ENCODE data around the gene SLC4A9.

Gene SLC4A9

DNA sequence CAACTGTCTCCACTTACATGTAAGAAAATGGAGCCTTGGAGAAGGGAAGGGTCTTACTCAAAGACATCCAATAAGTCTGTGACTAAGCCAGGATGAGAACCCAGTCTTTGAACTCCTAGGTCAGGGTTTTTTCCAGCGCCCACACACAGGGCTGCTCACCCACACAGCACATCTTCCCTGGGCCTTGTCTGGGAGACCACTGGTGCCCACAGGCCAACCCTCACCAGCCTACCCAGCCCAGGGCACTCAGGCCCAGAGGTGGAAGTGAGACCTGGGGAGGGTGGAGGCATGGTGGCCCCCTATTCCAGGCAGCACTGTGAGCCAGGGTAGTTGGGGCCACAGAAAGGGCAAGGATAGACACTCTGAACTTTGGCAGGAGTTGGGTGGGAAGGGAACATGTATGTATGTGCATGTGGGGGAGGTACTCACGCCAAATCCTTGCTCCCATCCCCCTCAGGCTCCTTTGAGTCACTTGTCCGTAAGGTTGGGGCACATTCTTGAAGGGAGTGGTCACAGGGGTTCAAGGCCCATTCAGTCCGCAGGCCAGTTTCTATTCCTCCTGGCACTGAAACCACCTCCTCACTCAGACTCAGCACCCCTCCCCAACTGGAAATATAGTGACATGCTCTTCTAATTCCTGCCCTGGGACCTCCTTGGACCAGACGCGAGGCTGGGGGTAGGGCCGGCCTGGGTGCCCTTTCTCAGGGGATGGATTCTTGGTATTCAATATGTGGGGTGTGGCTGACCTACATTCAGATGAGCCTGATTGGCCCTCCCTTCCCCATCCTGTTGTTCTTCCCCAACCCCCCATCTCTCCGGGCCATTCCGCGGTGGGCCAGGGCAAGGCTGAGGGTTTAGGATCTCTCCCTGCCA is 2.9 kb upstream of the SLC4A9 start:
- CTCF ChIA-PET = interaction anchor here (2.9 to 7.8 kb wide), 2 partner anchors 11 to 115 kb away, joined by 20 to 169 read pairs; partner anchors contain the start of gene HBEGF
- DNase-seq (ENCODE audit: extremely low spot score) = no peak
- TF ChIP-seq, protein P1, sequence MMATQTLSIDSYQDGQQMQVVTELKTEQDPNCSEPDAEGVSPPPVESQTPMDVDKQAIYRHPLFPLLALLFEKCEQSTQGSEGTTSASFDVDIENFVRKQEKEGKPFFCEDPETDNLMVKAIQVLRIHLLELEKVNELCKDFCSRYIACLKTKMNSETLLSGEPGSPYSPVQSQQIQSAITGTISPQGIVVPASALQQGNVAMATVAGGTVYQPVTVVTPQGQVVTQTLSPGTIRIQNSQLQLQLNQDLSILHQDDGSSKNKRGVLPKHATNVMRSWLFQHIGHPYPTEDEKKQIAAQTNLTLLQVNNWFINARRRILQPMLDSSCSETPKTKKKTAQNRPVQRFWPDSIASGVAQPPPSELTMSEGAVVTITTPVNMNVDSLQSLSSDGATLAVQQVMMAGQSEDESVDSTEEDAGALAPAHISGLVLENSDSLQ (IDR thresholded peaks at IDR 0.05) = no peak
- no peak for TF ChIP-seq TARDBP (IDR thresholded peaks at IDR 0.05)
- no peak for TF ChIP-seq FOXM1 (IDR thresholded peaks at IDR 0.05; ENCODE audit: borderline replicate concordance)
- TF ChIP-seq FOXA1 (IDR thresholded peaks at IDR 0.05) = no peak
- TF ChIP-seq CTBP1 (IDR thresholded peaks at IDR 0.05; ENCODE audit: borderline replicate concordance) = no peak
- no peak for TF ChIP-seq ARNT (IDR thresholded peaks at IDR 0.05)
- POLR2A ChIA-PET = no interaction called here

DNA sequence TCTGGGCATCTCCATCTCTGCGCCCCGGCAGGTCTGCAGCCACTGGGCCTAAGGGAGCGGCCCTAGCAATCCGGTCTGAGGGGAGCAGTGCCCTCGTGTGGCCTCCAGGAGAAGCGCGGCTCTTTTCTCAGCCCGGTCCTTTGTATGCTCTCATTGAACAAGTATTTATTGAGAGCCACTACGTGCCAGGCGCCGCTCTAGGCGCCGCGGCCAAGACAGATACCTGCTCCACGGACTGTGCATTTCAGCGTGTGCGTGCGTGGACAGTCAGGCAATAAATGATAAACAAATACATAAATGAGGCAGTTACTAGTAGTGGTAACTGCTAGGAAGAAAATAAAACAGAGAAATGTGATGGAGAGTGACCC is 2.3 kb upstream of the SLC4A9 start:
- CTCF ChIA-PET = interaction anchor here (0.7 to 2.1 kb wide), 5 partner anchors 15 to 188 kb away, joined by 3 to 81 read pairs (median 3); no protein-coding TSS in a partner anchor
- POLR2A ChIA-PET = no interaction called here
- peak; percentile 86 for DNase-seq (ENCODE audit: extremely low spot score)
- no peak for TF ChIP-seq LEF1 (IDR thresholded peaks at IDR 0.05; ENCODE audit: borderline replicate concordance)
- TF ChIP-seq L3MBTL2 (conservative IDR thresholded peaks at IDR 0.05) = no peak
- TF ChIP-seq SUZ12 (IDR thresholded peaks at IDR 0.05) = no peak
- TF ChIP-seq FOXA1 (IDR thresholded peaks at IDR 0.05) = no peak
- TF ChIP-seq FOXK2 (IDR thresholded peaks at IDR 0.05) = no peak
- TF ChIP-seq, protein P1 (IDR thresholded peaks at IDR 0.05) = no peak
- TF ChIP-seq FOXM1 (IDR thresholded peaks at IDR 0.05; ENCODE audit: borderline replicate concordance) = no peak
- no peak for TF ChIP-seq SP1 (IDR thresholded peaks at IDR 0.05)
- TF ChIP-seq ELF4 (IDR thresholded peaks at IDR 0.05) = no peak
- TF ChIP-seq ARNT (IDR thresholded peaks at IDR 0.05) = no peak

DNA sequence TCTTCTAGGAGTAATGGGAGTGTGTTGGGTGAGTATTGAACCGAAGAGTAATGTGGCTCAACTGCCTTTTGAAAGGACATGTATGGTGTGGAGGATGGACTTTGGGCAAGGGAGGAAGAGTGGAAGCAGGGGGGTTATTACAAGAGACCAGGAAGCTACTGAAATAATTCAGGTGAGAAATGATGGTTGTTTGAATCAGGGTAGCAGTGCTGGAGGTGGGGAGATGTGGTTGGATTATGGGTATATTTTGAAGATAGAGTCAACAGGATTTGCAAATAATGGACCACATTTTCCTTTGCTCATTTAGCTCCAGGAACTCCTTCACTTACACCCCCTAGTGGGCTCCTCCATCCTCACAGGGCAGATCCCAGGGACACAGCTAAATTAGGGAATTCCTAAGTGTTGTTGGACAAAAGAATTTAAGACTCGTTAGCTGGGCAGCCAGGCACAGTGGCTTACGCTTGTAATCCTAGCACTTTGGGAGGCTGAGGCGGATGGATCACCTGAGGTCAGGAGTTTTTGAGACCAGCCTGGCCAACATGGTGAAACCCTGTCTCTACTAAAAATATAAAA is 1.2 kb upstream of the SLC4A9 start:
- DNase-seq (ENCODE audit: extremely low spot score) = peak; percentile 53
- POLR2A ChIA-PET = interaction anchor here (0.9 to 1.4 kb wide), 4 partner anchors 12 to 333 kb away, joined by 3 to 6 read pairs (median 4); partner anchors contain the start of genes HARS1, HARS2 and HBEGF

DNA sequence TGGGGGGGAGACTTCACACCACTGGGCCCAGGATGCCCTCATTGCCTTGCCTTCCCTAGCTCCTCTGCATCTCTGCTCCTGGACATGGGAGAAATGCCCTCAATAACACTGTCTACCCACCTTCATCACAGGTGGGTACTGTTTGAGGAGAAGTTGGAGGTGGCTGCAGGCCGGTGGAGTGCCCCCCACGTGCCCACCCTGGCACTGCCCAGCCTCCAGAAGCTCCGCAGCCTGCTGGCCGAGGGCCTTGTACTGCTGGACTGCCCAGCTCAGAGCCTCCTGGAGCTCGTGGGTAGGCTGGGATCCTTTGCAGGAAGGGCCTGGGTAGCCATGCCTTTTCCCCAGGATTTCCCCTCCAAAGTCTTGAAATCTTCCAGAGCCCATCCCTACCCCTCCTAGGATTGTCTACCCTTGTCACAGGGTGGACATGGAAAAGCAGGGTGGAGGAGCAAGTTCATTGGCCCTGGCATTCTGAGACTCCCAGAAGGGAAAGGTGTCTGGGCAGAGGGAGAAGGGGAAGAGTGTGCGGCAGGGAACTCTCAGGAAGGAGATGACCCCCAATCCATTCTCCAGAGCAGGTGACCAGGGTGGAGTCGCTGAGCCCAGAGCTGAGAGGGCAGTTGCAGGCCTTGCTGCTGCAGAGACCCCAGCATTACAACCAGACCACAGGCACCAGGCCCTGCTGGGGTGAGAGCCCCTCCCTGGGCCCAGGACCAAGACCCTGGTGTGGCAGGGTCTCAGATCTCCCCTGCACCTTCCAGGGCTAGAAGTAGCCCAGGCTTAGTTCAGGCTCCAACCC is 886 bp downstream of the SLC4A9 start:
- ChIA-PET CTCF (interaction anchor here (0.6 to 1.4 kb wide), 7 partner anchors 11 to 354 kb away, joined by 3 to 4 read pairs (median 4); no protein-coding TSS in a partner anchor), POLR2A (interaction anchor here (1.0 to 1.9 kb wide), 2 partner anchors 40 to 287 kb away, joined by 3 to 7 read pairs; partner anchors contain the start of genes ANKHD1, IK and NDUFA2)
- no peak for DNase-seq (ENCODE audit: extremely low spot score)
- TF ChIP-seq CTBP1 (IDR thresholded peaks at IDR 0.05; ENCODE audit: borderline replicate concordance) (no peak), BHLHE40 (IDR thresholded peaks at IDR 0.05; ENCODE audit: borderline replicate concordance) (no peak), SUZ12 (IDR thresholded peaks at IDR 0.05) (no peak), ZNF384 (IDR thresholded peaks at IDR 0.05) (no peak), TARDBP (IDR thresholded peaks at IDR 0.05) (no peak), ARNT (IDR thresholded peaks at IDR 0.05) (no peak), LEF1 (IDR thresholded peaks at IDR 0.05; ENCODE audit: borderline replicate concordance) (no peak)
- TF ChIP-seq, protein P1 (IDR thresholded peaks at IDR 0.05) = no peak

More for the DNA sequence above, 1.2 kb upstream of the SLC4A9 start:
- TF ChIP-seq, protein P1 (IDR thresholded peaks at IDR 0.05) = no peak
- no peak for TF ChIP-seq FOXM1 (IDR thresholded peaks at IDR 0.05; ENCODE audit: borderline replicate concordance)
- CTCF ChIA-PET = interaction anchor here (0.5 to 2.1 kb wide), 22 partner anchors 9 to 363 kb away, joined by 3 to 81 read pairs (median 3); partner anchors contain the start of genes HBEGF and PFDN1

DNA sequence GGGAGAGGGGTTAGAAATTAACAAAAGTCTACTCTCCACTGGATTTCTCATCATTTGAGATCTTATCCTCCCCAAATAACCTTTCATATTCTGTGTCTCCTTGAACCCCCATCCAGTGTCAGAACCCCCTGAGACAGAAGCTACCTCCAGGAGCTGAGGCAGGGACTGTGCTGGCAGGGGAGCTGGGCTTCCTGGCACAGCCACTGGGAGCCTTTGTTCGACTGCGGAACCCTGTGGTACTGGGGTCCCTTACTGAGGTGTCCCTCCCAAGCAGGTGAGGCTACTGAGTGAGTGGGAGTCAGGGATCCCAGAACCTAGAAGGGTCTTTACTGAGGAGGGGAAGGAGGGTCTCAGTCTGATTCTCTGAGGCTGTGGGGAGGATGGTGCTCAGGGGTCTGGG is 1.9 kb downstream of the SLC4A9 start:
- TF ChIP-seq FOXA1 (IDR thresholded peaks at IDR 0.05) = no peak
- no peak for DNase-seq (ENCODE audit: extremely low spot score)
- POLR2A ChIA-PET = no interaction called here
- CTCF ChIA-PET = interaction anchor here (0.7 to 1.0 kb wide), 4 partner anchors 19 to 122 kb away, joined by 3 to 4 read pairs (median 3); no protein-coding TSS in a partner anchor

DNA sequence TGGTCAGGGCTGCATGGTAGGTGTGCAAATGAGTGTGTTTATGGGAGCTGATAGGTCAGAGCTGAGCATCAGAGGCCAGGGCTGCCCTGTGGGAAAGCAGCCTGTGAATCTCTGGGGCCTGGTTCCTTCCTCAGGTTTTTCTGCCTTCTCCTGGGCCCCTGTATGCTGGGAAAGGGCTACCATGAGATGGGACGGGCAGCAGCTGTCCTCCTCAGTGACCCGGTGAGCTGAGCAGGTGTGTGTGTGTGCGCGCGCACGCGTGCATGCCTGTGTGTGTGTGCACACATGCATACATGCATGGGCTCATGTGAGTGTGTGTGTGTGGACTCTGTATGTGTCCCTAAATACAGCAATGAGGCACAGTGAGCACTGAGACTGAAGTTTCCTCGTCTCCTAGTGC is 2.3 kb downstream of the SLC4A9 start:
- CTCF ChIA-PET = interaction anchor here (0.7 to 0.8 kb wide), 2 partner anchors 19 to 119 kb away, joined by 3 read pairs; no protein-coding TSS in a partner anchor
- POLR2A ChIA-PET = no interaction called here
- TF ChIP-seq FOXK2 (IDR thresholded peaks at IDR 0.05) = no peak
- TF ChIP-seq SP1 (IDR thresholded peaks at IDR 0.05) = no peak
- TF ChIP-seq ELF4 (IDR thresholded peaks at IDR 0.05) = no peak
- TF ChIP-seq, protein P1 (IDR thresholded peaks at IDR 0.05) = no peak
- TF ChIP-seq ZNF384 (IDR thresholded peaks at IDR 0.05) = no peak
- TF ChIP-seq SUZ12 (IDR thresholded peaks at IDR 0.05) = no peak
- TF ChIP-seq ARNT (IDR thresholded peaks at IDR 0.05) = no peak
- no peak for TF ChIP-seq LEF1 (IDR thresholded peaks at IDR 0.05; ENCODE audit: borderline replicate concordance)
- TF ChIP-seq CTBP1 (IDR thresholded peaks at IDR 0.05; ENCODE audit: borderline replicate concordance) = no peak
- no peak for TF ChIP-seq HDGF (IDR thresholded peaks at IDR 0.05; ENCODE audit: borderline replicate concordance)
- no peak for TF ChIP-seq BHLHE40 (IDR thresholded peaks at IDR 0.05; ENCODE audit: borderline replicate concordance)
- no peak for TF ChIP-seq FOXA1 (IDR thresholded peaks at IDR 0.05)
- no peak for TF ChIP-seq NFRKB (IDR thresholded peaks at IDR 0.05)
- TF ChIP-seq FOXM1 (IDR thresholded peaks at IDR 0.05; ENCODE audit: borderline replicate concordance) = no peak
- TF ChIP-seq TARDBP (IDR thresholded peaks at IDR 0.05) = no peak
- no peak for DNase-seq (ENCODE audit: extremely low spot score)

Data from HEK293T (cell line).